RWPE2 (cell line): Measurements from ENCODE around the gene ZC3HAV1.

Experiments used
- ATAC-seq: fragments of 200-7000 bp; cut with Tn5 transposase; 3 replicates; pipeline ENCODE4 v1.9.1; 2021; ENCODE audit warnings: low read depth
- DNase-seq: peaks from one replicate; pipeline ENCODE4 v3.0.0-alpha.2; 2020; ENCODE audit warnings: low spot score
- H3K27ac ChIP-seq: fragments of 450-650 bp; 2 replicates; pipeline ENCODE4 v1.5.1; 2017; ENCODE audit warnings: mild to moderate bottlenecking; ENCODE audit not compliant: poor library complexity, severe bottlenecking
- H3K27me3 ChIP-seq: fragments of 250-450 bp; sonication (Bioruptor Pico); 2 replicates; pipeline ENCODE4 v1.5.1; 2021; ENCODE audit warnings: mild to moderate bottlenecking, moderate library complexity; ENCODE audit not compliant: insufficient read depth, poor library complexity, severe bottlenecking
- H3K36me3 ChIP-seq: fragments of 250-450 bp; sonication (Bioruptor Pico); 2 replicates; pipeline ENCODE4 v1.5.1; 2020; ENCODE audit warnings: low read depth, mild to moderate bottlenecking, moderate library complexity
- H3K4me1 ChIP-seq: fragments of 250-450 bp; sonication (Bioruptor Pico); 2 replicates; pipeline ENCODE4 v1.5.1; 2021; ENCODE audit warnings: mild to moderate bottlenecking, moderate library complexity; ENCODE audit not compliant: insufficient read depth, poor library complexity, severe bottlenecking
- H3K4me3 ChIP-seq: fragments of 250-450 bp; sonication (Bioruptor Pico); 2 replicates; pipeline ENCODE4 v1.5.1; 2021; ENCODE audit warnings: mild to moderate bottlenecking, moderate library complexity; ENCODE audit not compliant: severe bottlenecking
- H3K9me3 ChIP-seq: fragments of 250-450 bp; sonication (Bioruptor Pico); 2 replicates; pipeline ENCODE4 v1.5.1; 2021; ENCODE audit warnings: mild to moderate bottlenecking, moderate library complexity; ENCODE audit not compliant: severe bottlenecking
- CTCF ChIP-seq: fragments of 450-650 bp; IDR thresholded peaks from one replicate; pipeline ENCODE4 v1.5.1; 2017; ENCODE audit warnings: mild to moderate bottlenecking, moderate library complexity; ENCODE audit not compliant: poor library complexity, severe bottlenecking

The ZC3HAV1 gene

DNA sequence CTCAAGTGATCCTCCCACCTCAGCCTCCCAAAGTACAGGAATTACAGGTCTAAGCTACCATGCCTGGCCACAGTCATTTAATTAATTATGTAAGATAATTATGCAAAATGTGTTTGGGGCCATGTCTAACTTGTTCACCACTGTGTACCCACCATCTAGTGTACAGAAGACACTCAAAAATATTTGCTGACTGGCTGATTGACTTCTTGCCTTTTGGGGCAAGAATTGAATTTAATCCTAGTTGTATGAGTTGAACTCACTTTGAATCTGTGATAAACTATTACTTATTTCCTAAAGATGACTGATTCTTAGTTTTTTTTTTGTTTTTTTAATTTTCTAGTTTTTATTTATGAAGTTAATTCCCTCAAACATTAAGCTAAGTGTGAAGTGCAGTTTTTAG, 57.9 kb downstream of the ZC3HAV1 start:
- no peaks in the 10 kb centered on the region for H3K4me1 ChIP-seq
- no peak for TF ChIP-seq CTCF
- H3K9me3 ChIP-seq, result no peaks in the 10 kb centered on the region
- H3K4me3 ChIP-seq, result no peak overlapping the region
- no peak for ATAC-seq
- H3K27ac ChIP-seq, result no peak overlapping the region
- DNase-seq, result no peak
- peaks cover 71% of the 10 kb centered on the region for H3K36me3 ChIP-seq
- no peaks in the 10 kb centered on the region for H3K27me3 ChIP-seq

DNA sequence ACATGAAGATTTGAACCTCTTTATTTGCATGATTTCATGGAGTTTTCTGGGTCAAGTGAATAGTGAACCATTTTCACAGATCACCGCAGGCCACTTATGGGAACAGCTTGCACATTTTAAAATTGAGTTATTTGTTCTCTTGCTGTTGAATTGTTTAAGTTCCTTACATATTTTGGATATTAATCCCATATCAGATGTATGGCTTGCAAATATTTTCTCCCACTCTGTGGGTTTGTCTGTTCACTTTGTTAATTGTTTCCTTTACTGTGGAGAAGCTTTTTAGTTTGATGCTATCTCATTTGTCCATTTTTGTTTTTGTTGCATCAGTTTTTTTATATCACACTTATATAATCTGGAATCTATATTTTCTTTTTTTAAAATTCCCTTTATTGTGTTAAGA, 59.6 kb downstream of the ZC3HAV1 start:
- Histone ChIP-seq H3K4me1 (no peaks in the 10 kb centered on the region), H3K36me3 (peaks cover 70% of the 10 kb centered on the region), H3K9me3 (no peaks in the 10 kb centered on the region), H3K4me3 (no peak overlapping the region), H3K27ac (no peak overlapping the region), H3K27me3 (no peaks in the 10 kb centered on the region)
- DNase-seq (no peak), ATAC-seq (no peak)
- TF ChIP-seq CTCF, result no peak

GRCh38 chr7:139049111-139049510, 60.4 kb downstream of the ZC3HAV1 start:
- no peak for TF ChIP-seq CTCF
- no peak overlapping the region for H3K27ac ChIP-seq
- H3K9me3 ChIP-seq, result no peaks in the 10 kb centered on the region
- no peaks in the 10 kb centered on the region for H3K4me1 ChIP-seq
- peaks cover 69% of the 10 kb centered on the region for H3K36me3 ChIP-seq
- ATAC-seq (no peak), DNase-seq (no peak)
- H3K27me3 ChIP-seq, result no peaks in the 10 kb centered on the region
- H3K4me3 ChIP-seq, result no peak overlapping the region

GRCh38 chr7:139047970-139048369, 61.5 kb downstream of the ZC3HAV1 start:
- no peak for DNase-seq

More at GRCh38 chr7:139047970-139048369, 61.5 kb downstream of the ZC3HAV1 start:
- ATAC-seq, result no peak
- Histone ChIP-seq H3K4me1 (no peaks in the 10 kb centered on the region), H3K27me3 (no peaks in the 10 kb centered on the region), H3K4me3 (no peak overlapping the region), H3K36me3 (peaks cover 57% of the 10 kb centered on the region), H3K27ac (no peak overlapping the region), H3K9me3 (no peaks in the 10 kb centered on the region)
- TF ChIP-seq CTCF, result no peak
